C4-2B (cell line): ENCODE data around the gene NEDD4L.

Source experiments
- H3K27ac ChIP-seq: fragments of 450-650 bp; 2 replicates; pipeline ENCODE4 v1.5.1; 2017
- CTCF ChIP-seq: fragments of 450-650 bp; conservative IDR thresholded peaks from 2 replicates; pipeline ENCODE4 v1.5.1; 2017; ENCODE audit warnings: mild to moderate bottlenecking
- ZFX ChIP-seq: fragments of 450-650 bp; IDR thresholded peaks from 2 replicates; pipeline ENCODE4 v1.6.1; 2017

The NEDD4L gene

GRCh38 chr18:58144671-58145285 is 100.8 kb downstream of the NEDD4L start:
- peak overlapping the region; percentile 26 for H3K27ac ChIP-seq
- TF ChIP-seq CTCF, result no peak; the same call in 1 of the 2 replicates
- TF ChIP-seq ZFX, result no peak

GRCh38 chr18:58146099-58146498 is 102.1 kb downstream of the NEDD4L start:
- TF ChIP-seq ZFX (no peak), CTCF (no peak)
- H3K27ac ChIP-seq, result peak overlapping the region; percentile 94; the same call in 1 of the 2 replicates

- H3K27ac ChIP-seq, result peak overlapping the region; percentile 94
- no peak for TF ChIP-seq ZFX
- no peak for TF ChIP-seq CTCF
These were observed 105.0 kb downstream of the NEDD4L start for GRCh38 chr18:58148954-58149471.

- H3K27ac ChIP-seq, result peak overlapping the region; percentile 94
- no peak for TF ChIP-seq ZFX
- no peak for TF ChIP-seq CTCF
These were observed 106.7 kb downstream of the NEDD4L start for GRCh38 chr18:58150772-58151171.

GRCh38 chr18:58152216-58152615 is 108.2 kb downstream of the NEDD4L start:
- peak overlapping the region; percentile 94 for H3K27ac ChIP-seq
- TF ChIP-seq CTCF (no peak), ZFX (no peak)

GRCh38 chr18:58152891-58153290 is 108.9 kb downstream of the NEDD4L start:
- H3K27ac ChIP-seq, result peak overlapping the region; percentile 94
- no peak for TF ChIP-seq ZFX
- no peak for TF ChIP-seq CTCF

- no peak for TF ChIP-seq ZFX
- TF ChIP-seq CTCF, result no peak
- peak overlapping the region; percentile 34 for H3K27ac ChIP-seq
These were observed 112.5 kb downstream of the NEDD4L start for GRCh38 chr18:58156516-58156915.
